Endothelial cell of umbilical vein (primary cell): ENCODE results near the gene OR9A2. TPM values are rescaled to one million over a fixed set of nuclear protein-coding genes. Genes with fewer than 3 reads are reported as not detected.

Experiments
- BruUV-seq: library from RNA; stranded (reverse); fragments of 400-500 nt; replicated peaks from 2 replicates; lab custom pipeline; 2021; lab: Mats Ljungman, UMichigan
- CTCF ChIA-PET: fragments of 300-600, 350-600 bp; sonication (Branson Sonifier 250); formaldehyde crosslinking; loops from one replicate; lab custom pipeline; 2021; ENCODE audit warnings: antibody characterized with exemption, inconsistent platforms; lab: Charles Lee
- POLR2A ChIA-PET: fragments of 300-600, 350-600 bp; sonication (Branson Sonifier 250); formaldehyde crosslinking; loops from one replicate; lab custom pipeline; 2021; ENCODE audit warnings: antibody characterized with exemption, inconsistent platforms; lab: Charles Lee
- DNase-seq: peaks from one replicate; pipeline ENCODE4 v3.0.0-alpha.2; 2011; ENCODE audit warnings: low read depth, low spot score
- FAIRE-seq: peaks from 2 replicates; lab custom pipeline; 2011; peaks lifted over from hg19 to GRCh38; lab: Jason Lieb, UNC
- H2AFZ ChIP-seq: 2 replicates; pipeline ENCODE4 v1.6.0; 2012; ENCODE audit warnings: low read depth, low read length, control low read depth, inconsistent platforms
- H3K27ac ChIP-seq: 2 replicates; pipeline ENCODE4 v1.5.1; 2011; ENCODE audit warnings: low read depth, mild to moderate bottlenecking, control low read depth, low read length, moderate library complexity; ENCODE audit not compliant: insufficient read depth
- H3K27me3 ChIP-seq, 2 experiments: 2 replicates each; pipeline versions ENCODE4 v1.6.0 to v1.6.1; 2011; ENCODE audit warnings: low read length in 2 of 2, mixed read lengths in 1 of 2; ENCODE audit not compliant: control insufficient read depth in 2 of 2, insufficient read depth in 2 of 2
- H3K36me3 ChIP-seq, 2 experiments: 2 replicates in 1 of 2; 3 replicates in 1 of 2; pipeline ENCODE4 v1.5.1; 2011; ENCODE audit warnings: low read length in 2 of 2, mild to moderate bottlenecking in 1 of 2, moderate library complexity in 1 of 2; ENCODE audit not compliant: control insufficient read depth in 2 of 2, insufficient read depth in 2 of 2; ENCODE audit errors: extremely low read depth in 1 of 2
- H3K4me1 ChIP-seq: 3 replicates; pipeline ENCODE4 v1.5.1; 2011; ENCODE audit warnings: mild to moderate bottlenecking, low read length; ENCODE audit not compliant: control insufficient read depth, insufficient read depth; ENCODE audit errors: extremely low read depth
- H3K4me2 ChIP-seq: 2 replicates; pipeline ENCODE4 v1.6.1; 2011; ENCODE audit warnings: low read length, control low read depth, mixed read lengths; ENCODE audit not compliant: insufficient read depth
- H3K4me3 ChIP-seq, 3 experiments: fragments of 200-600 bp in 1 of 3; sonication (generic), shearing (Covaris generic) in 1 of 3; replicated peaks in 1 of 3; 2 replicates each; pipeline ENCODE4 v1.5.1; 2011 to 2016; ENCODE audit warnings: control low read depth in 3 of 3, low read length in 3 of 3, mild to moderate bottlenecking in 2 of 3, inconsistent platforms in 1 of 3, low read depth in 1 of 3, moderate library complexity in 1 of 3; ENCODE audit not compliant: insufficient read depth in 1 of 3
- H3K79me2 ChIP-seq: 2 replicates; pipeline ENCODE4 v1.6.0; 2012; ENCODE audit warnings: low read length, inconsistent platforms; ENCODE audit not compliant: control insufficient read depth, insufficient read depth
- H3K9ac ChIP-seq: replicated peaks from 2 replicates; pipeline ENCODE3; 2011; ENCODE audit warnings: low read length, control low read depth; ENCODE audit not compliant: insufficient read depth; ENCODE audit errors: extremely low read depth
- H3K9me1 ChIP-seq: replicated peaks from 3 replicates; pipeline ENCODE4 v1.6.0; 2011; ENCODE audit warnings: mild to moderate bottlenecking, low read length; ENCODE audit not compliant: control insufficient read depth, insufficient read depth; ENCODE audit errors: extremely low read depth
- H3K9me3 ChIP-seq: replicated peaks from 2 replicates; pipeline ENCODE4 v1.5.1; 2012; ENCODE audit warnings: low read length, inconsistent platforms; ENCODE audit not compliant: control insufficient read depth, insufficient read depth
- H4K20me1 ChIP-seq: replicated peaks from 2 replicates; pipeline ENCODE3; 2011; ENCODE audit warnings: mild to moderate bottlenecking, low read length; ENCODE audit not compliant: control insufficient read depth, insufficient read depth; ENCODE audit errors: extremely low read depth
- CTCF ChIP-seq, 2 donors: IDR thresholded peaks; 1 replicate in 1 of 2; 2 replicates in 1 of 2; pipeline ENCODE4 v1.5.1; 2011; ENCODE audit warnings: low read length in 2 of 2, mild to moderate bottlenecking in 2 of 2, moderate library complexity in 2 of 2, control low read depth in 1 of 2, inconsistent platforms in 1 of 2, low read depth in 1 of 2; ENCODE audit not compliant: insufficient read depth in 1 of 2; ENCODE audit errors: extremely low read depth in 1 of 2
- EZH2 ChIP-seq: IDR thresholded peaks from 2 replicates; pipeline ENCODE4 v1.6.1; 2012; ENCODE audit warnings: borderline replicate concordance, low read depth, mild to moderate bottlenecking, moderate library complexity, low read length, inconsistent platforms; ENCODE audit not compliant: severe bottlenecking
- FOS ChIP-seq: IDR thresholded peaks from 2 replicates; pipeline ENCODE4 v1.6.1; 2011; ENCODE audit warnings: mild to moderate bottlenecking, low read length, moderate library complexity, borderline replicate concordance; ENCODE audit not compliant: insufficient read depth
- GATA2 ChIP-seq: IDR thresholded peaks from 2 replicates; pipeline ENCODE4 v1.7.0; 2011; ENCODE audit warnings: low read depth, mild to moderate bottlenecking, moderate library complexity, mixed read lengths, low read length; ENCODE audit not compliant: insufficient read length, insufficient read depth
- JUN ChIP-seq: IDR thresholded peaks from 2 replicates; pipeline ENCODE4 v1.6.1; 2011; ENCODE audit warnings: borderline replicate concordance, low read depth; ENCODE audit not compliant: insufficient read length, insufficient read depth
- MAX ChIP-seq: IDR thresholded peaks from 2 replicates; pipeline ENCODE4 v1.6.1; 2011; ENCODE audit not compliant: insufficient read depth, insufficient read length
- MYC ChIP-seq: IDR thresholded peaks from one replicate; pipeline ENCODE4 v1.6.1; 2011; ENCODE audit warnings: mild to moderate bottlenecking, low read depth, low read length
- POLR2A ChIP-seq: IDR thresholded peaks from 2 replicates; pipeline ENCODE4 v1.6.1; 2012; ENCODE audit warnings: low read depth, mild to moderate bottlenecking, control low read depth, low read length
- POLR2AphosphoS5 ChIP-seq: IDR thresholded peaks from 2 replicates; pipeline ENCODE4 v1.6.1; 2012; ENCODE audit warnings: low read depth, mild to moderate bottlenecking, control low read depth, low read length, moderate library complexity; ENCODE audit not compliant: insufficient read depth
- dilution Hi-C: fragments of 300-500 bp; cut with MboI; formaldehyde crosslinking; loops from one replicate; pipeline ENCODE4 v1.15.0; 2019; ENCODE audit warnings: low sequenced_read_pairs; ENCODE audit not compliant: extremely low pct_ligation_motif_present
- intact Hi-C: fragments of 100-400 bp; cut with micrococcal nuclease; formaldehyde crosslinking; loops from one replicate; pipeline ENCODE4 v1.10.0; 2022
- polyA plus RNA-seq, 4 experiments: library from polyadenylated mRNA; depleted of rRNA in 3 of 4; stranded (reverse) in 3 of 4; unstranded in 1 of 4; fragments of >200 nt; gene quantifications; 2 replicates each; pipeline versions ENCODE4 v1.2.1 to v1.2.3, GENCODE V29; 2011 to 2012; ENCODE audit warnings: missing spikeins in 1 of 4
- total RNA-seq: library from RNA; stranded (reverse); gene quantifications from 2 replicates; pipeline ENCODE4 v1.2.3, GENCODE V29; 2021

OR9A2 gene
- total and polyA plus RNA-seq, 2 donors (not counting 3 experiments of a cell fraction or from before 2014, with no cell fraction given) = not detected

DNA sequence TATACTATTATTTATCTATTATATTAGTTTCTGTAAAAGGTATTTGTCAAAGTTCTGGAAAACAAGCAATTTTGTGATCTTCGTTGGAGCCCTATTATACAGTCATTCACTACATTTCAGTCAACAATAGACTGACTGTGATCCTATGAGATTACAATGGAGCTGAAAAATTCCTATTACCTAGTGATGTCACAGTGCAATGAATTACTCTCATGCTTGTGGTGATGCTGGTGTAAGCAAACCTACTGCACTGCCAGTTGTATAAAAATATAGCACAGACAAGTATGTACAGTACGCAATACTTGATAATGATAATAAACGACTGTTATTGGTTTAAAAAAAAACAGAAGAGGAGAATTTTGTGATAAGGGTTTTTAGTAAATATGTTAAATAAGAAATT is 46.6 kb upstream of the OR9A2 start:
- Histone ChIP-seq H3K36me3 (no peaks in the 10 kb centered on the region), H3K9ac (no peak overlapping the region), H3K79me2 (no peaks in the 10 kb centered on the region), H3K9me3 (no peaks in the 10 kb centered on the region), H3K4me3 (no peak overlapping the region), H3K27ac (no peak overlapping the region), H3K9me1 (no peaks in the 10 kb centered on the region), H3K27me3 (no peaks in the 10 kb centered on the region), H2AFZ (no peak overlapping the region), H3K4me2 (no peak overlapping the region), H4K20me1 (no peaks in the 10 kb centered on the region), H3K4me1 (no peaks in the 10 kb centered on the region)
- dilution Hi-C loops = no loop called here
- DNase-seq (no peak), FAIRE-seq (no peak)
- TF ChIP-seq POLR2A (no peak), JUN (no peak), FOS (no peak), EZH2 (no peak), MAX (no peak), POLR2AphosphoS5 (no peak), GATA2 (no peak), MYC (no peak), CTCF (IDR thresholded peaks at IDR 0.05; ENCODE audit: extremely low read depth in 1 of 2, insufficient read depth in 1 of 2, low read depth in 1 of 2, low read length in 2 of 2) (no peak)
- intact Hi-C loops = no loop called here
- ChIA-PET POLR2A (no interaction called here), CTCF (interaction anchor here (0.6 kb wide), 1 partner anchor 102 kb away, joined by 4 read pairs; no protein-coding TSS in a partner anchor)
- BruUV-seq = no TSS peak
